AG20443 (cell line): ENCODE results near the gene CEP131.
A peak's percentile ranks its signal among the peaks of the same experiment; 100 is the strongest.

Source experiments
- DNase-seq: peaks from one replicate; pipeline ENCODE4 v3.0.0; 2012; ENCODE audit warnings: low spot score, mixed read lengths

Gene CEP131

DNA sequence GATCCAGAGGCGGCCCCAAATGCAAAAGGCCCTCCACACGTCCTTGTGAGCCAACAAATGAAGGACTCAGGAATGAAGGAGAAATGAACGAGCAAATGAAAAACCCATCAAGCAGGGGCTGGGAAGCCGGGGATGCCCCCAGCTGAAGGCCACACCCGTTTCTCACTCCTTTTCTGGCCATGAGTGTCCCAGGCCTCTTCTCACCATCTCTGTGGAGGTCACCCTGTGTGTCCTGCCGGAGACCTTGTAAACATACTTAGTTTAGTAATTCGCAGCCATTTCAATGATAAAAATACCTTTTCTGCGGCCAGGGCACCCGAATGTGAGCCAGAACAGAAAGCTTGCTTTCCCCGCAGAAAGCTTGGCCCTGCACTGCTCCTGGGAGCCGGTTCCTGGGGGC is 35.6 kb downstream of the CEP131 start:
- no peak for DNase-seq

DNA sequence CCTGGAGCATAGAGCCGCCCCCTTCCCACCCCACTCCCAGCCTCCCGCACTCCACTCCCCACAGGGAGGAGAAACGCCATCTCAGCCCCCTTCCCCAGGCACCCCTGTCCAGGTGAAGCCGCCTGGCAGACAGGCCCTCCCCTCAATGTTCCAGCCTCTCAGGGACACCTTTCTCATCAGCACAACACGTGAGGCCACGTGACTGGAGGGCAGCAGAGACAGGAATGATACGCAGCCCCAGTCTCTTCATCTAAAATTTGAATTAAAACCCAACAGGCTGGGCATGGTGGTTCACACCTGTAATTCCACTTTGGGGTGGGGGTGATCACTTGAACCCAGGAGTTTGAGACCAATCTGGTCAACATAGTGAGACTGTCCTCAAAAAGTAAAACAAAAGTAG is 36.6 kb downstream of the CEP131 start:
- DNase-seq, result no peak

DNA sequence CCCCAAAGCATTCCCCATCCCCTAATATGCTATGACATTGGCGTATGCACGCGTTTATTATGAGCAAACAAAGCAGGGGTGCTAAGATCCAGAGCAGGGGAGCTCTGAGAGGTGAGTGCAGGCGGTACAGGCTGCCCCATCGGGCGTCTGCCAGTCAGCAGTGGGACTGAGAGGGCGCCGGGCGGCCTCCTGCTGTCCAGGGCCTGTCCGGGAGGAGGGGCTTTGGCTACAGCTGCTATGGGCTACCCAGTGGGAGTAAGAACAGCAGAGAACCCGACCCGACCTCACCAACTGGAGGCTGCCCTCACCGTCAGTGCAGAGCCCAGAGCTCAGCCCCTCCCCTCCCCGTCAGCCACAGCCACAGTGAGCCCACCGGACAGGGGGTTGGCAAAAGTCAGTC is 38.2 kb downstream of the CEP131 start:
- no peak for DNase-seq

DNA sequence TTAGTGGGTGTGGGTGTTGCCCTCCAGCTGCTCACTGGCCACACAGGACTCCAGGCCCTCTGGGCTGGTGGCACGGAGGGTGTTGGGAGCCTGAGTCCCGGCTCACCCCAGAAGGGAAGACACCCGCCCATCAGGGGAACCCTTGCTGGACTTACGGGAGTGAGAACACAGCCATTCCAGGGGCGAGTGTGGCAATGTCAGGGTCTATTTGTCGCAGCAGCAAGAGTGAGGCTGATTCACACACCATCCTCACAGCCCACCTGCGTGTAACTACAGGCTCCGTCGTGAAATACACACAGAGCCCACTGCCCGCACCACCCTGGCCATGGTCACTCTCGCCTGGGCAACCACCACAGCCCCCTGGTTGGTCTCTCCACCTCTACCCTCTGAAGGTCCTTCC is 39.0 kb downstream of the CEP131 start:
- DNase-seq, result no peak

DNA sequence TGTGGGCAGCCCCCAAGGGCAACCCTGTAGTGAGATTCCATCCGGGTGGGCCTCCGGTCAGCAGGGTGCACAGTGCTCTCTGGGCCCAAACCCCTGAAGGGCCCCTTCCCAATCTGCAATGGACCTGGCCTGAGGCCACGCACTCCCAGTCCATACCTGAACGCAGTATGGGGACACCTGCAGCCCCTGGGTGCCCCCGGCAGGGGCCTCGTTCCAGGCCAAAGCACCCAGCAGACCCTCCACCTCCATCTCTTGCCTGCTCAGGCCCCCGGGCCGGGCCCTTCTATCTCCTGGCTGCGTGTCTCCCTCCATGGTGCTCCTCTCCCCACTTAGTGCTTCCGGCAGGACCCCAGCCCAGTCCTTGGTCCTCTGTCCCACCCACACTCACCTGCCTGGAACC is 39.4 kb downstream of the CEP131 start:
- DNase-seq, result no peak

DNA sequence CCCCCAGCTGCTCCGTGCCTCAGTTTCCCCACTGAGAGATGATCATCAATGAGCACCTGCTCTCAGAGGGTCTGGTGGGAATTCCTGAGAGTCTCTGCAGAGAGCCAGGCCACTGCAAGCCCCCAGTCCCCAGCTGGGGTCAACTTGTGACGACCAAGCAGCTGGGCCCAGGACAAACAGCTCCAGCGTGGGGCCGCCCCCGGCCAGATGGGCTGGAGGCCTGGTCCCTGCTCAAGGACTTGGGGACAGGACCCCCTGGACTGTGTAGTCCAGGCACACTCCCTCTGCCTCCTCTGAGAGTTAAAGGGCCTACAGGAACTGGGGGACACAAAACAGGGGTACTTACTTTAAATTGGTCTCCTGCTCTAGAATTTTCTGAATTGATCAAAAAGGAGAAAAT is 40.2 kb downstream of the CEP131 start:
- no peak for DNase-seq

DNA sequence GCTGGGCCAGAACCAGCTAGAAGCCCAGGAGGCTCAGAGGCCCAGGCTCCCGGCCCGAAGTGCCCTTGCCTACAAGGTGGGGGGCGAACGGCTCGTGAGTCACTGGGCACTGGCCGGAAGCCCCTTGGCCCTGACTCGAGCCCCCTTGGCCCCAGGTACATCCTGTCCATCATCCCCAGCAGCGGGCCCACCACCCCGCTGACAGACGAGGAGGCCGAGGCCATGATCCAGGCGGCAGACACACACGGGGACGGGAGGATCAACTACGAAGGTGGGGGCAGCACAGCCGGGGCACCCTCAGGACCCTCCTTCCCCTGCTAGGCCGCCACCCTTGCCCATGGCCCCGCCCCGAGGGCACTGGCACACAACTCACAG is 41.0 kb downstream of the CEP131 start:
- no peak for DNase-seq

DNA sequence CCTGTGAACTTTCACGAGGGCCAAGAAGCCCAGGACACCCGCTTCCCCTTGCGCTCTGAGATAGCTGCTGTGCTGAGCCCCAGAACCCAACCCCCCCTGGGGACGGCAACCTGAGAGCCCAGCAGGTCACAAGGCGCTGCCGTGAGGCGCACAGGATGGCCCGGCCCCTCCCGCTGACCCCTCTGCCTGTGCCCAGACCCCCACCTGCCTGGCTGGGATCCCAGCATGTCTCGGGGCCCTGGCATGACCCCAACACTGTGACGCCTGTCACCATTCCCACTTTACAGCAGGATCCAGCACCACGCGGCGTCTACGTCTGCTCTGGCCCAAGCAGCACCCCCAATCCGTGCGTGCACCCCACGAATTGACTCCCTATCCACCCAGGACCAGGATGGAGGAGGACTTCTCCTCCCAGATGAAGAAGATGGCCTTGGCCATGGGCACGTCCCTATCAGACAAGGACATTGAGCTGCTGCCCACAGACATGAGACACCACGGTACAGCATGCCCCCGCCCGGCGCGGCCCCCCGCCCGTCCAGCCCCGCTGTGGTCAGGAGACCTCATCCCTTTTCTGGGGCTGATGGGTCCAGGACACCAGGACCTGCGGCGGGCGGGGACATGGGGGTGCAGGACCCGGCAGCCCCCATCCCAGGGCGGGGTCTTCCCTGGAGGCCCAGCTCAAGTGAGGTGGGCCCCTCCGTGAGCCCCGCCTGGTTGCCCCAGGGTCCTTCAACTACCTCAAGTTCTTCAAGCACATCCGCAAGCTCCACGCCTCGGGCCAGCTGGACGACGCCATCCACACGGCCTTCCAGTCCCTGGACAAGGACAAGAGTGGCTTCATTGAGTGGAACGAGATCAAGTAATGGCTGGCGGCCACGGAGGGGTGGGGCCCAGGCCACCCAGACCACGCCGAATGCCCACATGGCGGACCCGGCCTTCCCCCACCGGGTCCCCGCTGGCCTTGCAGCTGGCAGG is 41.6 kb downstream of the CEP131 start:
- no peak for DNase-seq

DNA sequence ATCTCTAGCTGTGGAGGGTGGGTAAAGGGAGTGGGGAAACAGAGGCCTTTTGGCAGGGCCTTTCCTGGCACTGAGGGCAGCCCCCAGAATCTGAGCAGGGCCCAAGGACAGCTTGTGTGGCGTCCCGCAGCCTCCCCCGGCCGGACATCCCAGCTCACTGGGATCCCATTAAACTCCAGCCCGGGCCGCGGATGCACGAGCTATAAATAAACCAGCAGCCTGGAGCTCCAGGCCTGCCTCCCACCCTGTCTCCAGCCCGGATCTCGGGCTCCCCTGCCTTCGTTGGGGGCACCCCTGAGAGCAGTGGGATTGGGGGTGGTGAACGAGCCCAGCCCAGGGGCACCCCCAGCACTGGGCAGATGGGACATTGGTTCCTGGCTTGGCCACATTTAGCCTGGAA is 42.9 kb downstream of the CEP131 start:
- DNase-seq, result no peak

DNA sequence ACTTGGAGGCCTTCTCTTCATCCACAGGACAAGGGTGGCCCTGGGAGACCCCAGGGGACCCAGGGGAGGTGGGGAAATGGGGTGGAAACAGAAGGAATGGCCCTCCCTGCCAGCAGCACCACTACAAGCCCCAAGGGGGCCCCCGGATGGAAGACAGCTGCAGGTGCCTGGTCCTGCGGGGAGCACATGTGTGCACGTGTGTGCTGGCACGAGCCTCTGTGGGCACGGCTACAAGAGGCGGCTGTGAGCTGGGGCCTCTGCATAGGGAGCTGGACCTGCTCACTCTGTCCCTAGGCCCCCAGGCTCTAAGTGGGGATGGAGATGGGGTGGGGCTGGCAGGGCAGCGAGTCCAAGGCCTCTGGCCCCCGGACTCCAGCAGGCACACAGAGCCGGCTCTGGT is 43.5 kb downstream of the CEP131 start:
- no peak for DNase-seq

DNA sequence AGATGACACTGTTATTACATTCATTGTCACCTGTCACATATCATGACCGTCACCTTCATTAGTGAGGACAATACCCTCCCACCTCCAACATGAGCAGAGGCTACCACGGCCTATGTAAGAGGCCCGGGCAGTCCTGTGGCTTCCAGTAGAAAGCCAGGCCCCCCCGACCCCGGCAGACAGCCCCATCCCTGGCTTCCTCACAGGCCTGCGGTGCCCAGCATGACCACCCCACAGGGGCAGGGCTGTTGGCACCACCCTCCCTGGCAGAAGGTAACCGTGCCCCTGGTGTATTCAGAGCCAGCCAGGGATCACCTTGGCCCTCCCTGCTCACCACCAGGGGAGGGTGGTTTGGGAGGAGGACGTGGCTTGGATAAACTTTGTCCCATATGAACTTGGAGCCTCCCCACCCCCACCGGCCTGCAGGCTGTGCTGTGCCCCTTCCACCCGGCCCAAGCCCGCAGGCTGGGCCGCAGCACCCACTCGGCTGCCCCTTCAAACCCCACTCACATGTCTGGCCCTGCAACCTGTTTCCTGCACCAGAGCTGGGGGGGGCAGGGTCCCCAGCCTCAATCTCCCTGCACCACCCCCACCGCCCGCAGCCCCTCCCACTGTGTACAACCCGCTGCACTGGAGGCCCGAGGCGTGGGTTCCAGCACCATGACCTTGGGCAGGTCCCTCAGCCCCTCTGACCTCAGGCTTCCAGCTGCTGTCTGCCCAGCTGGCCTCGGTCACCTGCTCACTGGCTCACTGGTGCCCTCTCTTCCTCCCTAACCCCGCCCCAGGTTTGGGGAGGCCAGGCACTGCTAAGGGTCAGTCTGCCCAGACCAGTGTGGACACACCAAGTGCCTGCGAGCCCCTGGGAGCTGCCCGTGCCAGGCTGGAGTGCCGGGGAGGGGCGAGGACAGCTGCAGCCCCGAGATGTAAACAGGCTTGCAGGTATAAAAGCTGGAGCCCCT is 44.4 kb downstream of the CEP131 start:
- no peak for DNase-seq

DNA sequence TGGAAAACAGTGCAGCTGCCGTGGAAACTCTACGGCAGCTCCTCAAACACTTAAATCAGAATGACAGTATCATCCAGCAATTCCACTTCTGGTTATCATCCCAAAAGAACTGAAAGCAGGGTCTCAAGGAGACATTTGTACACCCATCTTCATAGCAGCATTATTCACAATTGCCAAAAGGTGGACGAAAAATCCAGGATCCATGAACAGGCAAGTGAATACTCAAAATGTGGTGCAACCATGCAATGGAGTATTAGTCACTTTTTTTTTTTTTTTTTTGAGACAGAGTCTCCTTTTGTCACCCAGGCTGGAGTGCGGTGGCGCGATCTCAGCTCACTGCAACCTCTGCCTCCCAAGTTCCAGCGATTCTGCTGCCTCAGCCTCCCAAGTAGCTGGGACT is 46.1 kb downstream of the CEP131 start:
- no peak for DNase-seq

DNA sequence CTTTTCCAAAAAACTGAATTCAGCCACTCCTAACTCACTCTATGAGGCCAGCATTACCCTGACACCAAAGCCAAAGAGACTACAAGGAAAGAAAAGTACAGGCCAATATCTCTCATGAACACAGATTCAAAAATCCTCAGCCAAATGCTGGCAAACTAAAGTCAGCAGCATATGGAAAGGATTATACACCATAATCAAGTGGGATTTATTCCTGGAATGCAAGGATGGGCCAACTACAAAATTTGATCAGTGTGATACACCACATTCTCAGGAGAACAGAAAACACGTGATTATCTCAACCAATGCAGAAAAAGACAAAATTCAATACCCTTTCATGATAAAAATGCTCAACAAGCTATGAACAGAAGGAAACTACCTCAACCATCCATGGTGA is 49.0 kb downstream of the CEP131 start:
- DNase-seq, result no peak

DNA sequence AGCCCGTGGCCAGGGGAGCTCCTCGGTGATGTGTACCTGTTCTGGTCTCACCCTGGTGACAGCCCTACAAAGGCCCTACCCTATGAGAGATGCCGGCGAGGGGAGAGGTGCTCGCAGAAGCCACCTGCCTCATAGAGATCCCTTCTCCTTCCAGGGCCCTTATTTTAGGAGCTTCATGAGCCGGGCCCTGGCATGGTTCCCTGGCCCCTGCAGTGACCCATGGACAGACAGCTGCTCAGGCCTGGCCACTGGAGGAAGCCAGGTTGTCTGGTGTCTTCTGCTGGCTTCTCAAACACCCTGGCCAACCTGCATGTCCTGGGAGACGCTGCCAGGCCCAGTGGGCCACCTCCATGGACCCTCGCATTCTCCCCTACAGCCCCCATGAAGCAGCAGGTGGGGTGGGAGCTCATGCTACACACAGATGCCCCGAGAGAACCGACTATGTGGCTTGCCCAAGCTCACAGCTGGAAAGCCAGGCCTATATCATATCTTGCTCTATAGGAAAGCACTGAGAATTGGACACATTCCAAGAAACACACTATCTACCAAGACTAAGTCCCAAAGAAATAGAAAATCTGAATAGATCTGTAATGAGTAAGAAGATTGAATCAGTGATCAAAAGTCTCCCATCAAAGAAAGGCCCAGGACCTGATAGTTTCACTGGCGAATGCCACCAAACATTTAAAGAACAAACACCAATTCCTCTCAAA is 49.6 kb downstream of the CEP131 start:
- no peak for DNase-seq

DNA sequence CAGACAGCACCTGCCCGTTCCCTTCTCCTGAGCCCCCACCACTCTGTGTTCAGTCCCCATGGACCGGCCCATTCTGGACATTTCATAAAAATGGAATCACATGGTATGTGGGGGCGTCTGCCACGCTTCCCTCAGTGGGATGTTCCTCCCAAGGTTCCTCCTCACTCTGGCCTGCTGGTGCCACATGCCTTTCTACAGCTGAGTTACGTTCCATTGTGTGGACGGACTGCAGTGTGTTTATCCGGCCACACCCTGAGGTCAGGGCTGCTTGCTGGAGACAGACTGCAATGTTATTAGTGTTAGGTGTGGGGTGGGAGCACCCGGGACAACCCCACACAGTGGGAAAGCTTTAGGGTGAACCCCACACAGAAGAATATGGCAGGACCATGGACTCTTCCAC is 50.8 kb downstream of the CEP131 start:
- peak; percentile 64 for DNase-seq

DNA sequence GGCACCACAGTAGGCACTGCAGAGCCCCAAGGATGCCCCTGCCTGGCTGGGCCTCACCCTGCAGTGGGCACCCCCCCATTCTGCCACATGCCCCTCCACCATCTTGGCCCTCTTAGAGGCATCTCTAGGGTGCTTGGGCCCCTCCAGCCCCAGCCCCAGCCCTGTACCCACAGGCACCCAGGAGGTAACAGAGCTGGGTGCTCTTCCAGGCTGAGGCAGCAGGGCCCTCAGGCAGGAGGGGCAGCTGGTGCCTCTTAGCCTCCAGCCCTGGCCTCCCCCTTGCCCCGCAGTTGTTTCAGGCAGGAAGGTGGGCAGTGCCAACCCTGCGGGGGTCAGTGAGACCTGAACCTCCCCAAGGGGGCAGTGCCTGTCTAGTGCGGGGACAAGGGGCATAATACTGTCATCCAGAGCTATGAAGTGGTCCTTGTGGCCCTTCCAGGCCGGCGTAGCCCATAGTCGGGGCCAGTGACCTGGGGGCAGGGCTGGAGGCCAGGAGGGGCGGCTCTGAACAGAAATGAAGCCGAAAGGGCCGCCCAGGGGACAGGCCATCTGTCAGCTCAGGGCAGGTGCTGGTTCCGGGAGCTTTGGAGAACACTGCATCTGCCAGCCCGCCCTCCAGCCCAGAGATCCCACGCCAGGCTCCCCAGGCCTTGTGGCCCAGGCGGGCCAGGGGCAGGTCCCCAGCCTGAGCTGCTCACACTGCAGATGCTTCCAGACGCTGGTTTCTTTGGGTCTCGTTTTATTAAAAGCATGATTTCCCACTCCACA is 51.9 kb downstream of the CEP131 start:
- no peak for DNase-seq

DNA sequence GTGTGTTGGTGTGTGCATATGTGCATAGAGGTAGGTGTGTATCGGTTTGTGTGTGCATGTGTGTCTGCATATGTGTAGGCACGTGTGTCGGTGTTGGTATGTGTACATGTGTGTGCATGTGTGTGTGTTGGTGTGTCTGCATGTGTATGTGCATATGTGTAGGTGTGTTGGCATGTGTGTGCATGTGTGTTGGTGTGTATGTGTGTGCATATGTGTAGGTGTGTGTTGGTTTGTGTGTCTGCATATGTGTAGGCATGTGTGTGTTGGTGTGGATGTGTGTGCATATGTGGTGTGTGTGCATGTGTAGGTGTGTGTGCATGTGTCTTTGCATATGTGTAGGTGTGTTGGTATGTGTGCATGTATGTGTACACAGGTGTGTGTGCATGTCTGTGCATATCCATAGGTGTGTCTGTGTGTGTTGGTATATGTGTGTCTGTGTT is 52.9 kb downstream of the CEP131 start:
- no peak for DNase-seq

DNA sequence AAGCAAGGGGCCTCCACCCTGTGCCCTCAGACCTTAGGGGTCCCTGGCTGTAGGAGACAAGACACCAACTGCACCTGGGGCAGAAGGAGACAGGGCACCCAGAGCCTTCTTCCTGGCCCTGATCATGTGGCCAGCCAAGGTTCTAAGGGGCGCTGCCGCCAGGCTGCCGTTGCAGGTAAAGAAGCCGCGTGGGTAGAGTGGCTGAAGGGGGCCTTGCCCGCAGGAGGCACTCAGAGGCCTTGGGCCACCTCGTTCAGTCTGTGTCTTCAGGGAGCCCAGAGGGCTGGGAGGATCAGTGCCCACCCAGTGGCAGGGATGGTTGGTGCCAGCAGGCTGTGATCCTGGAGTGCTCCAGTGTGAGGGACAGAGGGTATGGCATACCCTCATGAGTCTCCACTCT is 55.1 kb downstream of the CEP131 start:
- no peak for DNase-seq

DNA sequence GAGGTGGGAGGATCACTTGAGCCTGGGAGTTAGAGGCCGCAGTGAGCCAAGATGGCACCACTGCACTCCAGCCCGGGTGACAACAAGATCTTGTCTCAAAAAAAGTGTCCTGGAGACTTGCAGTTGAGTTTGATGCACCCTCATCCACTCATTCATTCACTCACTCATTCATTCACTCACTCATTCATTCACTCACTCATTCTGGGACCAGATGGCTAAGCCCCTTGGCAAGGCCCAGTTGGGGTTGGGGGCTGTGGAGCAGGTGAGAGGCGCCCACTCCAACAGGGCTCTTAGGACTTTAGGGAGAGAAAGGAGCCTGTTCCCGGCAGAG is 55.6 kb downstream of the CEP131 start:
- no peak for DNase-seq

DNA sequence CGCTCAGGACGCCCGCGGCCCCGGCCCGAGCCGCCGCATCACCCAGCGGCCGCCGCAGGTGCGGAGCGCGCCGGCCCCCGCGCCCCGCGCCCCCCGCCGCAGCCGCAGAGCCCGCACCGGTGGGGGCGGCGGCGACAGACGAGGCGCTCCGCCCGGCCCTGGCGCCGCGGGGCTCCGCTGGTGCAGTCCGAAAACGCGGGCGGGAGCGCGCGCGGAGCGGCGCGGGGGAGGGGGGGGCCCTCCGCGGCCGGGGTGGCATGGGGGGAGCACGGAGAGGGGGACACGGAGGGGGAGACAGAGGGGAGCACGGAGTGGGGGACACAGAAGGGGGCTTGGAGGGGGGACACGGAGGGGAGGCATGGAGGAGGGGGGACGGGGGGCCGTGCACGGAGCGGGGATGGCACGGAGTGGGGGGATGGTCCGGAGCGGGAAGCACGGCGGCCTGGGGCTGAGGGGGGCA is 56.7 kb downstream of the CEP131 start, which contains the start of gene AATK:
Gene AATK (minus strand): TSS at position 189 of the 460 bp plus-strand sequence. CDS start 229 bp downstream, outside the sequence.
- no peak for DNase-seq
